HG03066 (cell line): ENCODE results near the gene PSG1.
"Not testable (repeated sequence)": the region's sequence is repeated elsewhere in the genome, so short reads cannot be mapped to it uniquely, and the experiment has no call there.

Experiments
- ATAC-seq: cut with Tn5 transposase; IDR thresholded peaks from one replicate; pipeline ENCODE4 v1.9.1; 2021; ENCODE audit warnings: low read depth; ENCODE audit not compliant: unreplicated experiment

The PSG1 gene

DNA sequence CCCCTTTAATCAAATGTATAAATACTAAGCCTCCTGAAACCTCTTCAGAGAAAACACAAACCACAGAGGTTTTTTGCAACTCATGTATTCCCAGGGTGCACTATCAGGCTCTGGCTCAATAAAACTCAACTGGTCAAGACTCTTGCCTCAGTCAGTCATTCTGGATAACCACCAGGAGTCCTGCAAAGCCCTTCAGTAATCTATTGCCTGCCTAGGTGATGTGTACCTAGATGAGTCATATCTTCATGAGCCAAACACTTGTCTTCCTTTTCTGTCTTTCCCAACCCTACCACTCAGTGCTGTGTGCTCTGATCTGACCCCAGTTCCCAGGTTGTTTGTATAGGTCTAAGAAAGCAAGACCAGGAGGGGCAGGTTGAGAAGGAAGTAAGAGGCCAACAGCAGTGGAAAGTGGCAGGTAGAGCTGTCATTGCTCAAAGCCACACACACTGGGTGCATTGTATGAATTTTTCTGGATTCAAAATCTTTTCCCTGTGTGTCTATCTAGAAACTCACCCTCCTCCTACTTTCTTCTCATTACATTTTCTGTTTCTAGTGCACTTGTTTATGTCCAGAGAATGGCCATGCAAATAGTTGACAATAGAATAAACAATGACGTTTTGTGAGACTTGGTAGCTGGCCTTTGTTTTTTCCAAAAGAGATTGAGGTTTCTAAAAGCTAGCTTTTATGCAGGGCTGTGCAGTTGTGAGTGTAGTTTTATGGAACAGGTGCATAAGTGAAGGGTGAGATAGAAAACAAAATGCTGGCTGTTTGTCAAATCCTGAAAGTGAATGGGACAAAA lies 48.1 kb downstream of the PSG1 start:
- ATAC-seq = no peak

DNA sequence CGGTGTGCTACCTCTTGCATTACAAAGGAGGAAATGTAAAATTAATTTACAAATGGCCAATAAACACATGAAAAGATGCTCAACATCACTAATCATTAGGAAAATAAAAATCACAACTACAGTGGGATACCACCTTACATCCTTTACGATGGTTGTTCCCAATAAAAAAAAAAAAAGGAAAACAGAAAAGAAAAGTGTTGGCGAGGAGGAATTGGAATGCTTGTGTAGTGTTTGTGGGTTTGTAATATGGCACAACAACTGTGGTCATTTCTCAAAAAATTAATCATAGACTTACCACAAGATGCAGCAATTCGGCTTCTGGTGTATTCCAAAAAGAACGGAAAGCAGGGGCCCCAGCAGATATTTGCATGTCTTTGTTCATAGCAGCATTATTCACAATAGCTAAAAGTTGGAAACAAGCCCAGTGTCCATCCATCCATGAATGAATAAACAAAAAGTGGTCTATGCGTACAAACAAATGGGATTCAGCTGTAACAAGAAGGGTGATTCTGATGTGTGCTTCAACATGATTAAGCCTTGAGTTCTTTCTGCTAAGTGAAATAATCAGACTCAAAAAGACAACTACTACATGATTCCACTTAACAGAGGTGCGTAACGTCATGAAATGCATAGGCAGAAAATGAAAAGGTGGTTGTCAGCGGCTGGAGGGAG lies 58.1 kb downstream of the PSG1 start:
- ATAC-seq = not testable (repeated sequence)

DNA sequence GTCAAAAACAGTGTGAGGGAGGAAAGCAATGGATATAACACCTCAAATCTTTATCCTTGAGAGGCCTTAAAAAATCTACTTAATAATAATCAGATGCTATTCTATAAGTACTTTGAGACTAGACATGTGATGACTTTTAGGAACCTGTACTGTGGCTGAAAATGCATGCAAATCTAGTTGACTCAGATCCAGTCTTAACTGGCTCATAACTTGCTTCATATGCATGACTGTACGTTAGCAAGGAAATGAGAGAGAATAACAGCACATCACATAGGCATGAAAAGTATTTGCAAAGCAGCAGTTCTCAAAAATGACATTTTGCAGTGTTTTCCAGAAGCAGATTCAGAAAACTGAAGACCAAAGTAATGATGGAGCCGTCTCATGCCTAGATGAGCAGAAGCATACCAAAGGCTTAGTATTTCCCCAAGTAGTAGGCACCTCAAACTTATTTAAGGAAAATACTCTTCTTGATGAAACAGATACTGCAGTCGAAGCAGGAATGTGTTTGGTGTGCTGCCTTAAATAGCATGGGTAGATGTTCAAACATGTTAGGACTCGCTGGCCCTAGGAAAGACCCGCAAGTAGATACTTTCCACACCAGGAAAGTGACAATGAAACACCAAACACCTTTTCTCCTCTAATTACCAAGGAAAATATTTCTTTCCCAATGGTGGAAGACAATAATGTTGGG lies 59.4 kb downstream of the PSG1 start:
- ATAC-seq = not testable (repeated sequence)

DNA sequence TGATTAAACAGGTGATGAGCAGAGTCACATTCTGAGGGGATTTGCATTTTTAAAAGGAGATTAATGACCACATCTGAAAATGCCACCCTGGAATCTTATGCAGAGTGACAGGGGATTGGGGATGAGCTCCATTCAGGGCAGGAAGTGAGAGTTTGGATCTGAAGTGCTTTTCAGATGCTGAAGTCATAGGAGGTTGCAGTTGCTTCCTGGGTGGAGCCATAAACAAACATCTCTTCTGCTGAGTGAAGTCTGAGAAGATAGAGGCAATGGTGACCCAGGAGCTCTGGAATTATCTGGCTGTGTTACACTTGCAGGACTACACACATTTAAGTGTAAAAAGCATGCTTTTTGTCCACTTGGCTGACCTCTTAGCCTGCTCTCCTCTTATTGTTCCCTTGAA lies 62.6 kb downstream of the PSG1 start:
- ATAC-seq = no peak
